HCEC 1CT (cell line): ENCODE results near the gene NR3C2.
"Not testable (repeated sequence)": the region's sequence is repeated elsewhere in the genome, so short reads cannot be mapped to it uniquely, and the experiment has no call there.

Source experiments
- DNase-seq: peaks from one replicate; pipeline ENCODE4 v3.0.0-alpha.2; 2017

Gene NR3C2

GRCh38 chr4:148210661-148211060 lies 231.6 kb downstream of the NR3C2 start:
- DNase-seq, result no peak

GRCh38 chr4:148207068-148207467 lies 235.1 kb downstream of the NR3C2 start:
- no peak for DNase-seq

- no peak for DNase-seq
Observed at GRCh38 chr4:148205476-148205875, 236.7 kb downstream of the NR3C2 start.

DNA sequence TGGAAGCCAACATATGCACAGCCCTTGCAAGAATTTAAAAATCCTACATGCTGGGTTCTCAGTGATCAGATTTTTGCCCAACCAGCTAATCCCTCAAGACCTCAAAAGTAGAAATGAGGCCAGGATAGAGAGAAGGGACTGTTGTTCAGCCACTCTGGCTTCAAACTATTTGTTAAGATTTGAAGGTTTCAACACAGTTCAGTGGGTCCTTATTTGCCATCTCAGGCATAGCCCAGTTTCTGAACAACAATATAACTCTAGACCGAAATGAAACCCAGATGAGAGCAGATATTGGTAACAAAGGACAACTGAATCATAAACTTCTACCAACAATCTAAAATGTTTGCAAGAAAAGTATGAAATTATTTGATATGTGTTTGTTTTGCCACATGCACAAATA lies 237.3 kb downstream of the NR3C2 start:
- DNase-seq, result no peak

GRCh38 chr4:148204171-148204570 lies 238.0 kb downstream of the NR3C2 start:
- no peak for DNase-seq

DNA sequence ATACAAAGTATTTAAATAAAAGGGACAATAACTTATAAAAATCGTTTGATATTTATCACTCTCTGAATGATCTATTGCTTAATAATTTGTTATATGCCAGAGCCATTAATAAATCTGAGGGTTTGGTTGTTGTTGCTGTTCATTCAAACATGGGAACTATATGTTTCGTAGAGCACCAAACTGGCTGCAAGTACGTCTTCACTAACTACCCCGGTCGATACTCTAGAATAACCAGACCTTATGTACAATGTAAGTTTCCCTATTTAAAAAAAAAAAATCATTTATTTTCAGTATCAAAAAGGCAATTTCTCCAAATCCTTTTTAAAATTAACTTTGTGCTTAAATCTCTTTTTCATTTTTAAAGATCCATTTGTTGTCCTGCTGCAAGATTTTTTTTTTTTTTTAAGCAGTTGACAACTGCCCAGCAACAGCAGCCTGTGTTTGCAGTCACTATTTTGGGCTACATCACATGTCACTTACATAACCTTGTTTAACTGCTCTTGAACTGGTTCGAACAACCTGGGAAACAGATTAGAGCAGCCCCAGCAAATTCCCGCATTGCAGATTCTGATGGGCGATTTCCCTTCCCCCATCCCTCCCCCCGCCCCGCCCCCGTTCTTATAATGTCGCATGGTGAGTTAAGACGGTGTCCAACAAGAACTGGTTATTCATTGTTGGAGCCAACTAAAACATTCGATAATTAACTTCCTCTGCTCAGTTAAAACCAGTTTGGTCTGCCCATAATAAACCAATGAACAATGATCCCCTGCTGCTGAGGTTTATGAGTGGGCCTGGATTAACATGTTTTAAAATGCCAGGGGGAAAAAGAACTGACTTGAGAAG lies 238.9 kb downstream of the NR3C2 start:
- no peak for DNase-seq

GRCh38 chr4:148200960-148201359 lies 241.3 kb downstream of the NR3C2 start:
- no peak for DNase-seq

- no peak for DNase-seq
Observed at GRCh38 chr4:148196164-148196563, 246.1 kb downstream of the NR3C2 start.

DNA sequence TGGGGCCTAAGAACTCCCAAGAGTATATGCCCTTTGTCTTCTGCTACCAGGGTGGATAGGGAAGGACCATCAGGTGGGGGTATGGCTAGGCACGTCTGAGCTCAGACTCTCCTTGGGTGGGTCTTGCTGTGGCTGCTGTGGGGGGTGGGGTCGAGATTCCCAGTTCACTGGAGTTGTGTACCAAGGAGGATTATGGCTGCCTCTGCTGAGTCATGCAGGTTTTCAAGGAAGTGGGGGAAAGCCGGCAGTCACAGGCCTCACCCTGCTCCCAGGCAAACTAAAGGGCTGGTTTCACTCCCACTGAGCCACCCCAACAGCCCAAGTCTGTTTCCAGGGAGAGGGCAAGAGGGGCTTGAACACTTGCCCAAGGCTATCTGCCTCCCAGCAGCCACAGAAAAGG lies 249.7 kb downstream of the NR3C2 start:
- DNase-seq, result no peak

DNA sequence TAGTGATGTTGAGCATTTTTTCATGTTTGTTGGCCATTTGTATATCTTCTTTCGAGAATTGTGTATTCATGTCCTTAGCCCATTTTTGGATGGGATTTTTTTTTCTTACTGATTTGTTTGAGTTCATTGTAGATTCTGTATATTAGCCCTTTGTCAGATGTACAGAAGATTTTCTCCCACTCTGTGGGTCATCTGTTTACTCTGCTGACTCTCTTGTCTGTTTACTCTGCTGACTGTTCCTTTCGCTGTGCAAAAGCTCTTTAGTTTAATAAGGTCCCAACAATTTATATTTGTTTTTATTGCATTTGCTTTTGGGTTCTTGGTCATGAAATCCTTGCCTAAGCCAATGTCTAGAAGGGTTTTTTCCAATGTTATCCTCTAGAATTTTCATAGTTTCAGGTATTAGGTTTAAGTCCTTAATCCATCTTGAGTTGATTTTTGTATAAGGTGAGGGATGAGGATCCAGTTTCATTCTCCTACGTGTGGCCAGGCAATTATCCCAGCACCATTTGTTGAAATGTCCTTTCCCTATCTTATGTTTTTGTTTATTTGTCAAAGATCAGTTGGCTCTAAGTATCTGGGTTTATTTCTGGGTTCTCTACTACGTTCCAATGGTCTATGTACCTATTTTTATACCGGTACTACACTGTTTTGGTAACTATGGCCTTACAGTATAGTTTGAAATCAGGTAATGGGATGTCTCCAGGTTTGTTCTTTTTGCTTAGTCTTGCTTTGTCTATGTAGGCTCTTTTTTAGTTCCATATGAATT lies 254.6 kb downstream of the NR3C2 start:
- DNase-seq, result not testable (repeated sequence)

DNA sequence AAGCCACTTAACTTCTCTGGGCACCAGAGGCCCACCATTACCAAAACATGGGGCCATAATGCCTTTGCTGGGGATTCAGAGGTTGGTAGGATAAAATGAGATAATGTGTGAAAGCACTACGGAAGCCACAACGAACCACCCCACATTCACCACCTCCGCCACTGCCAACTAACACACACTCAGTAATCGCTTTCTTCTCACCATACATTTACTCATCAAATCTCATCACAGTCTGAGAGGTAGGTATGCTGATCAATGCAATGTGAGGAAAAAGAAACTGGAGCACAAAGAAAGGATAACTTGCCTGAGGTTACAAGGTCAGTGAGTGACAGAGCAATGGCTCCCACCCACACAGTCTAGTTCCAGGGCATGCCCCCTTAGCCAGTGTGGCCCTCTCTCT lies 257.3 kb downstream of the NR3C2 start:
- no peak for DNase-seq

GRCh38 chr4:148182230-148182911 lies 259.8 kb downstream of the NR3C2 start:
- DNase-seq, result no peak

- no peak for DNase-seq
Observed at GRCh38 chr4:148173397-148174017, 268.7 kb downstream of the NR3C2 start.

GRCh38 chr4:148171596-148171995 lies 270.6 kb downstream of the NR3C2 start:
- DNase-seq, result no peak

DNA sequence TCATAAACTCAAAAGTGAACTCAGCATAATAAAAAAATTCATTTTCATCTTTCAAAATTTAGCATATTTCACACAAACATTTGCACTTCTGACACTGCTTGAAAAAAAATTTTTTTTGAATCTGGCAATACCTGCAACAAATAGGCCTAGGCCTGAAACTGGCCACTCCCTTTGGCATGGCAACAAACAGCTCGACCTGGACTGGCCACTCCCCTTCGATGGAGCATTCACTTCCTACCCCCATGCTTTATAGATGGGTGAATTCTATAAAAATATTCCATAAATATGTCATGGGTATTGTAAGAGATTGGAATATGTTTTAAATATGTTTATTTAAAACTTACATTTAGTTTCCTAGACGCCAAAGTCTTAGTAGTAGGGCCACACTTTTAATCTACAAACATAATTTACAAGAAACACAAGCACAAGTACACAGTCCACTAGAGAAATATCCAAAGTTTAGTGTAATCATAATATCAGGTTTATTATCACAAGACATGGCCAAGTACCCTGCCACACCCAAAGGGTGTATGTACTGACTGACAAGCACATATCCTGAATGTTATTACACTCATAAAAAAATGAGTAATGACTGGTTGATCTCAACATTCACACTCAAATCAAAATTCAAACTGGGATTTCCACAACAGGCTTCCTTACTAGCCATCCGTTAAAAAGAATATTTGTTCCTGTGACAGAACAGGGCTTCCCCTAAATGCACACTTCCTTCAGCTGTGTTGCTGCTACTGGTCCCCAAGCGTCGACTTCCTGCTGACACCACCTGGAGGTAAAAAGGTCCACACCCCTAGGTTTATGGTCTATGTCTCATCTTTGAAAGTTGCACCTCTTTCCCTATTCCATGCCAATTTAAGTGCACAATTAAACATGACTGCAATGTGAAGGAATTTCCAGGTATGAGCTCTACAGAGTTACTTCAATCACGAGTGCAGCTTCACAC lies 271.5 kb downstream of the NR3C2 start:
- DNase-seq, result no peak

DNA sequence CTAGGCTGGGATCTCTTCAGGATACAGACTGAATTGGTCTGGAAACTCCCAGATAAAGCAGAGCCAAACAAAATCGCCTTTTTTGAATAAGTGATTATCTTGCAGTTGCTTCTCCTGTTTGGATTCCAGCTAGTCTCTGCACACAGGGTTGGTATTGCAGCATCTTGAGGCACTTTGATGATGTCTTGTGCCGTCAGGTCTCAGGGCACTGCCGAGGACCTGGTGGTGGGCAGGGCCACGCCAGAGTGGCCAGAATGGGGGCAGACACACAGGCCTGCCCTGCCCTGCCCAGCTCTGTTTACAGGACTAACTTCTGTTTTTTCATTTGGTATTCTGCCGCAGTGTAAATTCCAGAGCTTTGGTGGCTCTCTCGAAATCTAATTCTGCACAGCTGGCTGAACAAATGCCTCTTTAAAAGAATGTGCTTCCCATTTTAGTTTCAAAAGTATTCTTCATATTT lies 276.1 kb downstream of the NR3C2 start:
- DNase-seq, result no peak

DNA sequence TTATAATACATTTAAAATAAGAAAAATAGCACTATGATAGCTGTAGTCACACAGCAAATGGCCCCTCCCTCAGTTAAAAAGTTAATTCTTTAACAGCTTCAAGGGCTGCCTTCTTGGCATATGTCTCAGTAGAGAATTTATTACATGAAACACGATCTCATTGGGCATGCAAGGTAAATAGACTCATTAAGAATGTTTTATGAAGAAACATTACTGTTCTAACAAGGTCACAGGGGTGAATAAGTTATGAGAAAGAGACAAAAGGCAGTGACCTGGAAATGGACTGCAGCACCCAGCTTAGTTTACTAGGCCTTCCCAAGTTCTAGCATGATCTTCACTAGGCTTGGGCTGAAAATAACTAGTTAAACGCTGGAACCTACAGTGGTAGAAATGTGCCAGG lies 277.7 kb downstream of the NR3C2 start:
- no peak for DNase-seq

- DNase-seq, result no peak
Observed at GRCh38 chr4:148162991-148163390, 279.2 kb downstream of the NR3C2 start.

DNA sequence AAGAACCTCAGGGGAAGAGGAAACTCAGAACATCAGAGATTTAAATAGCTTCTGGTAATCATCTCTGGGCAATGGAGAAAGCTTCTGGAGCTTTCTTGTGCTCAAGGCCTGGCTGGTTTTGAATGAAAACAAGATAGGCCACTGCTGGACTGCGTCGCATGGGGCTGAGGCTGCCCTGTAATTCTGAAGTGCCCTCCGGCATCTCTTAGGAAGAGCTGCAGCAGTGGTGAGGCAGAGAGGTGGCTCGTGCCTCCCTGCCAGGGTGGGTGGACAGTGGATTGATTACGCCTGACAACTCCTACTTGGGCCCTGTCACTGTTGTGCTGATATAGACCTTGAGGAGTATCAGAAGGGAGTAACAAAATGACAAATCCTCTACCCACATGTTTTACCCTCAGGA lies 279.7 kb downstream of the NR3C2 start:
- no peak for DNase-seq

DNA sequence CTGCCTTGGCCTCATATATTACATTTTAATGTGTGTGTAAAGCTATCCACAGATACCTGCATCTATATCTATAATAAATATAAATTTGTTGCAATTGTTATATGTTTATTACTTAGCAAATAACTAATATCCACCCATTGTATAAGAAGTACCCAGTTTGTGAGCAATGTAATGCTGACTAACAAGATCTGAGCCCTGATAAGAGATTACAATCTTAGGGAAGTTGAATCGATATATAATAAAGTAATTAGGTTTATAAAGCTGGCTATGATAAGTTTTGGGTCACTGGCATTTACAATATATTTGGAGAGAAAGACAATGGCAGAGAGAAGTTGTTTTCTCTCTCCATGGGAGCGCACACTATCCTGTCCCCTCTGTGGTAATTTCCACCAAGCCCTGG lies 280.6 kb downstream of the NR3C2 start:
- DNase-seq, result no peak

DNA sequence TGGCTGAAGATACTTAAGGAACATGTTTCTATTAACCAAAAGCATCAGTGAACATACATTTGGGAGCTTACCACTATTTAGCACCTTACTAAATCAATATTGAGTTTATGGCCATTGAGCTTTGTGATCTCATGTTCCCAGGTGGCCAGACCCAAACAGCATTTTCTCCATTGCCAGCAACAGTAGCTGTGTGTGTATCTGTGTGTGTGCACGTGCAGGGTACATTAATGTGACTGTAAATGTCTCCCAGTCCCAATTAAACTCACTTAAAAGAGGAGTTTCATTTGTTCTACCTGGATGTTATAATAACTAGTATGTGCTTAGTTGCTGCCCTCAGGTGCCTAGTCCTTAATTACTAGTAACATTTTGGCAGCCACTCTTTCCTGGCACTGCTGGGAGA lies 282.4 kb downstream of the NR3C2 start:
- no peak for DNase-seq

- no peak for DNase-seq
Observed at GRCh38 chr4:148154769-148155168, 287.4 kb downstream of the NR3C2 start.
